ENCODE results near the gene FH.

FH gene

DNA sequence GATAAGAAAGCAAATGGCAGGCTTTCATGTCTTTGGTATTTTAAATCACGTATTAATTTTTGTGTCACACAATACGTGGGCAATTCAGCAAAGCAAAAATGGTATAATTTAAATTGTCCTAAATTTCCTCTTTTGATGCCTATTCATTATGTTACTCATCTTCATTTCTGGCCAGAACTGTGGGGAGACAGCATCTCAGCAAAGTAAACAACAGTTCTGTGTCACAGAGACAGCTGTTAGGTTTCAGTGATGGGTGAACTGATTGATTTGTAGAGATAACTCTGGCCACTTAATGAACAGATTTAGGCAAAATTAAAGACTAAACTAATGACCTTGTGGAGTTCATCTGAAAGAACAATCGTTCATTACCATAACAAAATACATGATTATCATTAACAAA is 49.2 kb downstream of the FH start:
- H3K27ac ChIP-seq = no peak overlapping the region
- TF ChIP-seq CTCF (conservative IDR thresholded peaks at IDR 0.05) = no peak

- TF ChIP-seq CTCF (conservative IDR thresholded peaks at IDR 0.05) = no peak
- no peak overlapping the region for H3K27ac ChIP-seq
Observed at GRCh38 chr1:241465673-241466072, 53.9 kb downstream of the FH start.

- peak; percentile 31; the same call in 1 of the 2 replicates for TF ChIP-seq CTCF (conservative IDR thresholded peaks at IDR 0.05)
- no peak overlapping the region for H3K27ac ChIP-seq
Observed at GRCh38 chr1:241464985-241465384, 54.6 kb downstream of the FH start.

DNA sequence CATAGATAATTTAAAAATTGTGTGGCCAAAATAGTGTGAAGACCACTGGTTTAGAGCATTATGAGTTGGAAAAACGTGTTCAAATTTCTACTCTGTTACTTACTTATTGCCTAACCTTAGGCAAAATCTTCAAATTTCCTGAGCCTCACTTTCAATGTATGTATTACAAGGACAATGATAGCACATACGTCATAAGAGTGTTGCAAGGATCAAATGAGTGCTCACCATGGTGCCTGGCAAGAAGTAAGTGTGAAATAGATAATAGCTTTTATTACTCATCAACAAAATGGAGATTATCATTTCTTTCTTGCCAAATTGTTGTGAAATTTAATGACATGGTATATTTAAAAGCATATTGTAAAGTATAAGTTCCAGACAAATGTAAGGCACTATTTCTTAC is 57.2 kb downstream of the FH start:
- H3K27ac ChIP-seq = no peak overlapping the region
- TF ChIP-seq CTCF (conservative IDR thresholded peaks at IDR 0.05) = no peak

DNA sequence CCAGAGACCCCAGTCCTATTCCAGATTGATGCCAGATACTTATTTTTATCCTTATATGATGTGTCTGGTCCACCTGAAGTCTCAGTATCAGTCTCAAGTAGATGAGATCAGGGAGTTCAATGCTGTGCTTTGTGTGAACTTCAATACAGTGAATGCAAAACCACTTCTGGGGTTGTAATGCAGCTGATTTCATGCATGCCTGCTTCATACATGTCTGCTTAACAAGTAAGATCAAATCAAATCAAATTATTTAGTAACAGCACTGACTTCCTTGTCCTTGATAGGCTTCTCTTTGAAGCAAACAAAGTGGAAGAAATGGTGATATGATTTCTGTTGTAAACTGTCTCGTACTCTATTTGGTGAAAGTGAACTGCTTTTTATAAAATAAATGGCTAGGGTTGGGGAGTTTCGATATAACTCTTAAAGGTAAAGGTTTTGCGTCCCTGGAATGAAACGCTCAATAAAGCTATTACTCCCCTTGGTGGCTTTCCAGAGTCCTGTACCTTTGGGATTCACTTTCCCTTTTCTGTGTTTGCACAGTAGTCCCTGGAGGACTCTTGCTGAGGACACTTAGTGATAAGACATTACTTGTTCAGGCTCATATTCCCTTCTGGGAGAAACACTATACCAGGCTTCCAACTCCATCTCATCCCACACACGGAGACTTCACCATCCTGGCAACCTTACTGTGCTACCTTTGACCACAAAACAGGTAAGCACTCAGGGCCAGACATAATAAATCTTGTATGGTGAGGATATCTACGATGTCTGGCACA is 59.3 kb downstream of the FH start:
- TF ChIP-seq CTCF (conservative IDR thresholded peaks at IDR 0.05) = no peak
- H3K27ac ChIP-seq = no peak overlapping the region

DNA sequence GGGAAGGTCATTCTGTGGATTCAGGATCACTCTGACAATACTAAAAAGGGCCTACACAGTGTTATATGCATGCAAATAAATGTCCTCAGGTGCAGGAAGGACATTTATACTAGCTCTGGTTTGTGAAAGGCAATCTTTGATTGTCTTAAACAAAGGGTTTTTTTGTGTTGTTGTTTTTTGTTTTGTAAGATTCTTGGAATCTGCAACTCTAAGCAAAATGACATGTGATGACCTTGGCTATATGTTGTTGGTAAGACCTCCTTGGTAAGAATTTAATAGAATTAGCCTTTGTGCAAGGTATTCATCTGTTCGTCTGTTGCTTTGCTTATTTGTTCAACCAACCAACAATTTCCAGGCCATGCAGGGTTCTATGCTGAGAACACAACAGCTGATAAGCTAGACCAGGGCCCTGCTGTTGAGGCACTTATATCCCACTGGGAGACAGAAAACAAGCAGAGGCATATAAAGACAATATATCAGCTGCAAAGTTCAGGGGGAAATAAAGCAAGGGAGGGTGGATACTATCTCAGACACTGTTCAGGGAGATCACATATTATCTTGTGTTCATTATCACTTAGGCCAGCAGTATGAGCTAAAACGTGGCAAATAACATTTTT is 60.3 kb downstream of the FH start:
- TF ChIP-seq CTCF (conservative IDR thresholded peaks at IDR 0.05) = no peak

DNA sequence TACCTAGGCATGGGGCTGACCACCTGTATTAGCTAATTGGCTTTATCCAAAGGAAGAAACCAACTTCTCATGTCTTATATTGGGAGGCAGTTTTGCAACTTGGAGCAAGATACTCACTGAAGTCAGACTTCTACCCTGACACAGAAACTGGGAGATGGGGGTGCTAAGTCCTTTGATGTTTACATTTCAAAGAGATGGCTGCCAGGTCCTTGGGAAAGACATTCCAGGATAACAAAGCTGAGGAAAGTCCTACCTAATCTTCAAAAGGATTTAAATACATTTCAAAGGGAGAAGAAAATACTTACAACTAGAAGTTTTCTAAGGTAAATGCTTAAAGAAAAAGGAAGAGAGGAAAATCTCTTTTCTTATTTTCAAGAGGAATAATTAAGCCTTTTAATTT is 62.1 kb downstream of the FH start:
- no peak for TF ChIP-seq CTCF (conservative IDR thresholded peaks at IDR 0.05)
- no peak overlapping the region for H3K27ac ChIP-seq

More for the DNA sequence above, 60.3 kb downstream of the FH start:
- H3K27ac ChIP-seq = no peak overlapping the region

Data from VCaP (cell line).